ENCODE data around the gene PPP2R3B.

GRCh38 chrX:295136-295535 is 91.6 kb downstream of the PPP2R3B start:
- TF ChIP-seq POLR2A (IDR thresholded peaks at IDR 0.05), result no peak
- TF ChIP-seq CTCF (IDR thresholded peaks at IDR 0.05), result no peak
